CD4-positive, alpha-beta T cell treated with Interleukin-10 for 1 hour (primary cell): ENCODE measurements around the gene CD48.

Experiments used
- DNase-seq: peaks from one replicate; pipeline ENCODE4 v3.0.0-alpha.2; 2020

The CD48 gene

GRCh38 chr1:160629286-160630210 is 82.1 kb downstream of the CD48 start:
- peak; percentile 85 for DNase-seq

- DNase-seq: peak; percentile 55
These were observed 82.8 kb downstream of the CD48 start for GRCh38 chr1:160628799-160629263.
